GM18870 (cell line): ENCODE results near the gene ANXA9.

ENCODE experiments used
- ATAC-seq: cut with Tn5 transposase; IDR thresholded peaks from one replicate; pipeline ENCODE4 v1.9.1; 2021; ENCODE audit warnings: moderate library complexity; ENCODE audit not compliant: unreplicated experiment

Gene ANXA9

GRCh38 chr1:151002051-151002450 lies 20.0 kb downstream of the ANXA9 start:
- no peak for ATAC-seq

GRCh38 chr1:151002611-151003010 lies 20.5 kb downstream of the ANXA9 start:
- ATAC-seq: no peak

DNA sequence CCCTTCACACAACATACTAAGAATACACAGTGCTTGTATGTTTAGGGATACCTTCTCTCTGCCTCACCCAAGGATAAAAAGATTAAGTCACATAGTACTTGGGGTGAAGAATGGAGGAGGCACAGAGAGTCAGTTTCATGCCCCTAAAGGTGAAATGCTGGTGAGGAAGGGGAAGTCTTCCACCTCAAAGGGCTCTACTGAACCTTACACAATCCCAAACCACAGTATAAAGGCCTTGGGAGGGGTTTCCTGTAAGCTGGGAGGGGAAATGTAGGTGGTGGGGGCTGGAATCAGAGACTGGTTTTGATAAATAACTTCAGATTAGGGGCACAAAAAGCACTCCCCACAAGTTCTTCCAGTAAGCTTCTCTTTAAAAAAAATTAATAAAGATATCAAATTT lies 21.1 kb downstream of the ANXA9 start:
- ATAC-seq: no peak

DNA sequence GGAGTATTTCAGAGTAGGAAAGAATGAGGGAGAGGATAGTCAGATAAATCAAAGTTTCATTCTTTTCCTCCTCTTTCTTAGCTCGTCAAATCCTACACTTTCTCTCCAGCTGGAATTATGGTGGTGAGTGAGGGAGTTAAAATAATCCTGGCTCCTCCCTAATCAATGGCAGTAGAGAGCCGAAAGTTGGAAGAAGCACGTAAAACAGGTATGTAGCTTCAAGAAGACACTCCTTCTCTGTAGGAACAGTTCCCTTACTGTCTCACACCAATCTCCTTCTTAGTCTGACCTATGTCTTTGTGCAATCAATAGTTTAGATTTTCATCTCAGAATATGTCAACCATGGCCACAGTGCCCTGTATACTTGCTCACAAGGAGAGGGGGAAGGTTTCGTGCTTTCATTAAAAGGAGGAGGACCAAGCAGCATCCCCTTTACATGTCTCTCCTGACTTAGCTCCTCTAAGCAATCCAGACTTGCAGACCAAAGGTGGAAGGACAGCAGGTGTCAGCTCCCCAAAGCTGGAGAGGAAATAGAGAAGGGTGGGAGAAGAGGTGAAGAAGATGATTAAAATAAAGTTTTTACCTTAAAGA lies 23.7 kb downstream of the ANXA9 start:
- ATAC-seq: no peak

DNA sequence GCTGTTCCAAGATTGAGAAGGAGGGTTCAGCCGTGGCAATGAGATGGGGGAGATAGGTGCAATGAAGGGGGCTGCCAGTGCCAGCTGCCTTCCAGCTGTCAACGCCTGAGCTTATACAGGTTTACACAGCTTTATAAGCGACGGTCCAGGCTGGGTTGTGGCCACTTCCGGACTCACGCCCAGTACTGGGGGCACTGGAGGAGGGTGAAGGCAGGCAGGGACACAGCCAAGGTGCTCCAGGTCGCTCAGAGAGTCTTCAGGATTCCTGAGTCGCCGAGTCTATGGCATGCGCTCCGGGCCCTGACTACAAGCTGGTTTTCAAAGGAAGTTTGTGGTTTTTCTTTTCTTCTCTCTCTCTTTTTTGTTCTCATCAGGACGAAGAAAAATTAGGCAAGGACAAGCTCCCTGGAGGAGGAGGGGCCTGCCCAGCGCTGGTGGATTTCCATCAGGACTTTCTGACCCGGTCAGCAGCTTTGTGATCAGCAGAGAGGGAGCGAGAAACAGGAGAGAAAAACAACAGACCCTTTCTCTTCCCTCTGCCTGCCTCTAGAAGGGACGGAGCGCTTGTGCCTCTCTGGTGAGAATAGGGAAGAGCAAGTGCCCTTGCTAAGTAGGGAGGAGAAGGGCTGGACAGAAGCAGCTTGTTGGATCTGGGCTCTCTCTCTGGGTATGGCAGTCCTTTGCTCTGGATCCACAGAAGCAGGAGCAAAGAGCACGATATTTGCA lies 24.4 kb downstream of the ANXA9 start, which contains the start of gene MINDY1:
Gene MINDY1, minus strand, starts transcription at position 576 of the 726 bp plus-strand sequence. CDS start 4,285 bp downstream, outside the sequence.
- no peak for ATAC-seq

DNA sequence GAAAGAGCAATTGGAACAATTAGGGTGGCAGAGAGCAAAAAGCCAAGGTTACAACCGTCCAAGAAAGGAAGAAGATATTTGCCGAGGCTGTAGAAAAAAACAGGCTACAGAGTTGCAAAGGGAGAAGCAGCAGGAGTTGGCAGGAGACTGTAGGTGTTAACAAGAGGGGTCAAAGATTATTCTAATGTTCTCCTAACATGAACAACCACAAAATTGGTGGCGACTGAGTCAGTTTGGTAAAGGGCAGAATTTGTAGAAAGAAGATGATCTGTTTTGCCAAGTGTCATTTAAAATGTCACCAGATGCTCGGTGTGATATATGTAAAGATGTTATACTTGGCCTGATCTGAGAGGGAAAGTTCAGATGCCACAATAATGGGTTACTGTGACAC lies 25.8 kb downstream of the ANXA9 start:
- ATAC-seq: no peak

GRCh38 chr1:151008244-151009205 lies 26.4 kb downstream of the ANXA9 start, which contains the start of gene PRUNE1:
Gene PRUNE1 (plus strand): TSS chr1:151008449. CDS start chr1:151008633, 184 bp downstream.
- no peak for ATAC-seq

DNA sequence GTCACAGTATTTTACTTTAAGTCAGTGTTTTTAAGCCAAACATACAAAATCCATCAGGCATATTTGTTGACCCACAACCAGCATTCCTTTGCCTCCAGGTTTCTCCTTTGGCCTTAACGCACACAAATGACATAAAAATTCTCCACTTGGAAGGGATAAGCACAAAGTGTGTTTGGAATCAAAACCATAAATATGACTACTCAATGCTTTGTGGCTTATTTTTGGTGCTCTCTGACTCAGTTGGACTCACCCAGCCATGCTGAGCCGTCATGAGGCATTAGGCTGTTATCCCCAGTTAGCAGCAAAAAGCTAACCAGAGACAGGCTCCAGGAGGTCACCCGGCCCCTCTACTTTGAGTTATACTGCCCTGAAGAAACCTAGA lies 27.1 kb downstream of the ANXA9 start:
- no peak for ATAC-seq

DNA sequence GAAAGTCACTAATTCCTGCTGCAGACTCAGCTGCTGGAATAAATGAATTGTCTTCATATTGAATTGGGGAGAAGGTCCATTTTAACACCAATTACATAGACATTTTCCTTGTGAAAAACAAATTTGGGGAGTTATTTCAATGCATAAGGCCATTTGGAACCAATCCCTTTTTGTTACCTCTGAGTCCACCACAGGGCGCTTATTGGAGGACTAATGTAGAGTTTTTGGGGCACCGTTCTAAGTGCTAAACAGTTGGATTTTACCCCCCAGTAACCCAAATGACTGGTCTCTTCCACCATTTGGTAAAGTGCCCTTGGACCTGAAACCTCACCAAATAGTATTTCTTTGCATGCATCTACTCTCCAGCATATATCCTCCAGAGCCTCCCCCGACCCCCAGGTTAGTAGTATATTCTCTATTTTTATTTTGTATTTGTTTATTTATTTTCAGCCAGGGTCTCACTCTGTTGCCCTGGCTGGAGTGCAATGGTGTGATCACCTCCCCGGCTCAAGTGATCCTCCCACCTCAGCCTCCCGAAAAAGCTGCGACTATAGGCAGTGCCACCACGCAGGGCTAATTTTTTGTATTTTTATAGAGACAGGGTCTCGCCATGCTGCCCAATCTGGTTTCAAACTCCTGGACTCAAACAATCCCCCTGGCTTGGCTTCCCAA lies 27.7 kb downstream of the ANXA9 start:
- no peak for ATAC-seq

DNA sequence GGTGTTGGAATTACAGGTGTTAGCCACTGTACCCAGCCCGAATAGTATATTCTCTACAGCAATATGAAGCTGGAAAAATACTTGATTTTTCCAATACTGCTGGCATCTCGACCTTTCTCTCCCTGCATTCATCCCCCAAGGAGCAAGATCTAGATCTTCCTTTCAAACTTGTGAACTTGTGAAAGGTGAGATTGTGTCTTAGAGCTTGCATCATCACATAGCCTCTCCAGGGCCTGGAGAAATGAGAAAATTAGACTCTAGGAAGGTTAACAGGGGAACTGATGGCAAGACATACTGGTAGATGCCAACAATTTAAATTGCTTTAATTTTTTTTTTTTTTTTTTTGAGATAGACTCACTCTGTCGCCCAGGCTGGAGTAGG lies 28.2 kb downstream of the ANXA9 start:
- no peak for ATAC-seq

DNA sequence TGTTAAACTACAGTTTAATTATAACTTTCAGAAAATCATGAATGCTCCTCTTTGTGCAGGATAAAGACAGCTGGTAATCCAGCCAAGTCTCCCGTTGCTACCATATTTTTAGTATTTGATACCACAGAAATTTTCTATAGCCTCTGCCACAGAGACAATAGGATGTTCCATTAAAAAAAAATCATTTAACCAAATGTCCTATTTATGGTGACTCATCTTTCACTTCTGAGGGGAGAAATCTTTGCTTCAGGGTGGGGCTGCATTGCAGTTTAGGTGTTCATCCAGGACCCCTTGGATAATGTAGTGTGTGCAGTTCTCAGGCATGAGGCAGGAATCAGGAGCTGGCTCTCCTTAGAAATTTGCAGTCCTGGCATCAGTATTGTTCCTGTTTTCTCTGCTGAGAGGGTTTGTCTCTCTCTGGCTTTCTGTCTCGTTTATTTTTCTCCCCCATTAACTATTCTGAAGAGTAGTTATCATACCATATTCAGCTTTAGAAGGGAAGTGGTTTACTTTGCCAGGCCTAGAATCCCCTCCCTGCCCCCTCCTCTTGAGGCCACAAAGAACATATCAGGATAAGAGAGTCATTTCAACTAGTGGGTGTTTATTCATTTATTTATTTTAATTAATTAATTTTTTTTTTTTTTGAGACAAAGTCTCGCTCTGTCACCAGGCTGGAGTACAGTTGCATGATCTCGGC lies 29.2 kb downstream of the ANXA9 start:
- ATAC-seq: no peak

DNA sequence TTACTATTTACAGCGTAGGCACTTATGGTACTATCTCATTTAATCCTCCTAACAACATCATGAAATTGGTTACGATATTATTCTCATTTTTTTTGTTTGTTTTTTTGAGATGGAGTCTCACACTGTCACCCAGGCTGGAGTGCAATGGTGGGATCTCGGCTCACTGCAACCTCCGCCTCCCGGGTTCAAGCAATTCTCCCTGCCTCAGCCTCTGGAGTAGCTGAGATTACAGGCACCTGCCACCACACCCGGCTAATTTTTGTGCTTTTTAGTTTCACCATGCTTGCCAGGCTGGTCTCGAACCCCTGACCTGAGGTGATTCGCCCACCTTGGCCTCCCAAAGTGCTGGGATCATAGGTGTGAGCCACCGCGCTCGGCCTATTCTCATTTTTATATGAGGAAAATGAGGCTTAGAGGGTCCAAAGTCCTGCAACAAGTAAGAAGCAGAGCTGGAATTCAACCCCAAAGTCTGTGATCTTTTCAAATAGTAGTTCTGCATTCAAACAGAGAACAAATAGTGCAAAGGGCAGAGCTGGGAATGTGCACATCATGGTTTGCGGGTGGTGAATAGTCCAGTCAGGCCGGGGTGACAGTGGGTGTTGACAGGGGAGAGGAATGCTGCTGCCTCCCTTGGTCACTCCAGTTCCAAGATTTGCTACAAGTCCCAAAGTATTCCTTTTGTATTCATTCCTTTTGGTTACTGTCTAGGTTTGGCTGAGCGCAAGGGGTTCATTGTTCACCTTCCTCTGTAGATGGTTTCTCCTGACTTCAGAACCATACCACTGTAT lies 30.8 kb downstream of the ANXA9 start:
- ATAC-seq: no peak

- ATAC-seq: no peak
Measured at GRCh38 chr1:151013518-151013917, 31.4 kb downstream of the ANXA9 start.

- ATAC-seq: no peak
Measured at GRCh38 chr1:151024540-151025146, 42.6 kb downstream of the ANXA9 start.

- no peak for ATAC-seq
Measured at GRCh38 chr1:151026460-151026859, 44.4 kb downstream of the ANXA9 start.

- ATAC-seq: no peak
Measured at GRCh38 chr1:151032164-151032563, 50.1 kb downstream of the ANXA9 start.

GRCh38 chr1:151035167-151035566 lies 53.1 kb downstream of the ANXA9 start:
- ATAC-seq: no peak

- no peak for ATAC-seq
Measured at GRCh38 chr1:151036356-151036755, 54.3 kb downstream of the ANXA9 start, which contains the start of gene BNIPL. Gene BNIPL (plus strand): TSS chr1:151036586. CDS start chr1:151036726, 140 bp downstream.

GRCh38 chr1:151037032-151037431 lies 54.9 kb downstream of the ANXA9 start:
- ATAC-seq: no peak
